ENCODE results near the gene ALDH4A1. TPM values are rescaled to one million over a fixed set of nuclear protein-coding genes. Genes with fewer than 3 reads are reported as not detected.

ALDH4A1 gene
- total and polyA plus RNA-seq, 10 of the 15 experiments (the other 5 are each of a cell fraction or from before 2014, with no cell fraction given), result 0.06 to 25.5 (median 13.0) TPM

GRCh38 chr1:18861590-18861989, 40.8 kb downstream of the ALDH4A1 start (continued):
- TF ChIP-seq KLF5 (IDR thresholded peaks at IDR 0.05; ENCODE audit: partially characterized antibody) (no peak), SPI1 (IDR thresholded peaks at IDR 0.05; ENCODE audit: borderline replicate concordance, insufficient read depth, low read depth, low read length) (no peak), NFYB (IDR thresholded peaks at IDR 0.05; ENCODE audit: insufficient read depth, low read depth, low read length) (no peak)

GRCh38 chr1:18861082-18861481, 41.3 kb downstream of the ALDH4A1 start:
- FAIRE-seq, result no peak
- Histone ChIP-seq H3K27me3 (replicated peaks in 1 of 2; ENCODE audit: control insufficient read depth in 2 of 2, insufficient read depth in 2 of 2, low read length in 1 of 2) (no peaks in the 10 kb centered on the region; a peak in 1 of 4 replicates), H4K20me1 (ENCODE audit: control insufficient read depth, insufficient read depth) (no peaks in the 10 kb centered on the region), H3K9me3 (replicated peaks; ENCODE audit: control insufficient read depth, insufficient read depth, low read length) (no peaks in the 10 kb centered on the region), H3K9ac (ENCODE audit: control insufficient read depth, insufficient read depth, low read length) (no peak overlapping the region), H3K79me2 (ENCODE audit: control insufficient read depth, insufficient read depth, low read length) (no peaks in the 10 kb centered on the region), H3K27ac (ENCODE audit: control insufficient read depth, insufficient read depth) (no peak overlapping the region), H3K4me1 (ENCODE audit: control insufficient read depth, insufficient read depth, low read length) (no peaks in the 10 kb centered on the region), H3K4me2 (ENCODE audit: control insufficient read depth, insufficient read depth) (no peak overlapping the region), H2AFZ (ENCODE audit: control insufficient read depth, low read depth, low read length) (no peak overlapping the region), H3K36me3 (ENCODE audit: control insufficient read depth in 2 of 2, insufficient read depth in 2 of 2, low read length in 1 of 2) (no peaks in the 10 kb centered on the region), H3K4me3 (no peak overlapping the region)
- ChIA-PET RAD21 (ENCODE audit: unreplicated experiment) (no interaction called here), SMC1A (ENCODE audit: uncharacterized antibody, unreplicated experiment) (no interaction called here), POLR2A (no interaction called here), CTCF (interaction anchor here (1.0 kb wide), 1 partner anchor 23 kb away, joined by 3 read pairs; no protein-coding TSS in a partner anchor)
- no TSS peak for BruUV-seq (replicated peaks)
- no peak for ATAC-seq
- intact Hi-C loops (cut with micrococcal nuclease; ENCODE audit: unreplicated experiment) (no loop called here), in situ Hi-C loops (cut with MboI) (no loop called here)
- no peak for DNase-seq (ENCODE audit: low read depth, low spot score)
- 28% methylated on average over 9 of the region's 9 CpGs for WGBS (ENCODE audit: insufficient coverage, insufficient replicate concordance, low lambda C conversion rate, missing lambda C conversion rate)
- TF ChIP-seq STAT1 (conservative IDR thresholded peaks at IDR 0.05) (no peak), TCF7 (IDR thresholded peaks at IDR 0.05; ENCODE audit: borderline replicate concordance) (no peak), SKIL (IDR thresholded peaks at IDR 0.05; ENCODE audit: low read depth, poor library complexity, severe bottlenecking) (no peak), POLR2AphosphoS5 (IDR thresholded peaks at IDR 0.05; ENCODE audit: low read length) (no peak), FOXM1 (IDR thresholded peaks at IDR 0.05; ENCODE audit: low read depth, low read length) (no peak), CEBPZ (IDR thresholded peaks at IDR 0.05; ENCODE audit: low read depth, low read length) (no peak), KAT2A (conservative IDR thresholded peaks at IDR 0.05; ENCODE audit: control insufficient read depth, low read depth, low read length) (no peak), IKZF1 (conservative IDR thresholded peaks at IDR 0.05) (no peak), RFX5 (IDR thresholded peaks at IDR 0.05; ENCODE audit: low read depth, low read length) (no peak), ZBTB11 (CRISPR knock-in tag; IDR thresholded peaks at IDR 0.05) (no peak), JUNB (IDR thresholded peaks at IDR 0.05) (no peak), MTA3 (IDR thresholded peaks at IDR 0.05; ENCODE audit: borderline replicate concordance, low read length) (no peak)
